ENCODE data around the gene C5orf63. TPM values are rescaled to one million over a fixed set of nuclear protein-coding genes. Genes with fewer than 3 reads are reported as not detected.

C5orf63 gene
- total and polyA plus RNA-seq, 2 donors (not counting 3 experiments of a cell fraction or from before 2014, with no cell fraction given), result 1.4 to 5.3 TPM

DNA sequence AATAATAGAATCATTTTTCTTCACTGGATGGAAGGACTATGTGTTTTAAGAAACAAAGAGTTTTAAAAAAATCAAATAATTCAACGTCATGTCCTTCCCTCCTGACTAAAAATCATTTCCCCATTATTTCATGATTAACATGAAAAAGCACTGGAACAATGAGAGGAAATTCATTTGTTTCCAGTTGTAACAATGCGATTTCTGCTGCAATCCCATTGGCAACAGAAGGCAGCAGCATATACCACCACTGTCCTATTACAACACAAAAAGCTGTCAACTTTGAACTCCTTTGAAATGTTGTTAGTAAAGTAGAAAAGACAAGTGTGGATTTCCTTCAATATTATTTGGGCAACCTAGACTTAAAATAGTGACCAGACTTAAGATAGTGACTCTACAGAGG, 3.1 kb downstream of the C5orf63 start:
- BruUV-seq (replicated peaks), result no TSS peak
- intact Hi-C loops (cut with micrococcal nuclease), result loop anchor here (1.0 to 5.0 kb wide), 5 partner anchors 29 to 292 kb away; partner anchors contain the start of gene MARCHF3
- CTCF ChIA-PET, result interaction anchor here (0.8 to 1.4 kb wide), 2 partner anchors 40 to 243 kb away, joined by 3 read pairs; partner anchors contain the start of gene MARCHF3

More for the DNA sequence above, 3.1 kb downstream of the C5orf63 start:
- H3K36me3 ChIP-seq (ENCODE audit: control insufficient read depth in 2 of 2, extremely low read depth in 1 of 2, insufficient read depth in 2 of 2, low read length in 2 of 2), result no peaks in the 10 kb centered on the region
- dilution Hi-C loops (cut with MboI; ENCODE audit: extremely low pct_ligation_motif_present, low sequenced_read_pairs), result no loop called here
- H3K79me2 ChIP-seq (ENCODE audit: control insufficient read depth, insufficient read depth, low read length), result no peaks in the 10 kb centered on the region
- H3K9ac ChIP-seq (replicated peaks; ENCODE audit: extremely low read depth, insufficient read depth, low read length), result no peak overlapping the region
- DNase-seq (ENCODE audit: low read depth, low spot score), result peak; percentile 92
- peak overlapping the region; percentile 45 for H2AFZ ChIP-seq (ENCODE audit: low read depth, low read length)
- POLR2A ChIA-PET, result no interaction called here
- H3K4me3 ChIP-seq (replicated peaks in 1 of 3; ENCODE audit: insufficient read depth in 1 of 3, low read depth in 1 of 3, low read length in 3 of 3), result no peak overlapping the region
- H3K27me3 ChIP-seq (ENCODE audit: control insufficient read depth in 2 of 2, insufficient read depth in 2 of 2, low read length in 2 of 2), result no peaks in the 10 kb centered on the region
- H3K4me2 ChIP-seq (ENCODE audit: insufficient read depth, low read length), result peak overlapping the region; percentile 29
- H3K4me1 ChIP-seq (ENCODE audit: control insufficient read depth, extremely low read depth, insufficient read depth, low read length), result peaks cover 40% of the 10 kb centered on the region
- FAIRE-seq, result peak; percentile 50
- H3K9me1 ChIP-seq (replicated peaks; ENCODE audit: control insufficient read depth, extremely low read depth, insufficient read depth, low read length), result no peaks in the 10 kb centered on the region
- H3K9me3 ChIP-seq (replicated peaks; ENCODE audit: control insufficient read depth, insufficient read depth, low read length), result no peaks in the 10 kb centered on the region
- no peaks in the 10 kb centered on the region for H4K20me1 ChIP-seq (replicated peaks; ENCODE audit: control insufficient read depth, extremely low read depth, insufficient read depth, low read length)
- peak overlapping the region; percentile 54 for H3K27ac ChIP-seq (ENCODE audit: insufficient read depth, low read depth, low read length)
- no peak for TF ChIP-seq POLR2A (IDR thresholded peaks at IDR 0.05; ENCODE audit: low read depth, low read length)
- peak; percentile 54 for TF ChIP-seq JUN (IDR thresholded peaks at IDR 0.05; ENCODE audit: borderline replicate concordance, insufficient read depth, insufficient read length, low read depth)
- TF ChIP-seq, protein P1, sequence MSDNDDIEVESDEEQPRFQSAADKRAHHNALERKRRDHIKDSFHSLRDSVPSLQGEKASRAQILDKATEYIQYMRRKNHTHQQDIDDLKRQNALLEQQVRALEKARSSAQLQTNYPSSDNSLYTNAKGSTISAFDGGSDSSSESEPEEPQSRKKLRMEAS (IDR thresholded peaks at IDR 0.05; ENCODE audit: insufficient read depth, insufficient read length), result no peak
- no peak for TF ChIP-seq GATA2 (IDR thresholded peaks at IDR 0.05; ENCODE audit: insufficient read depth, insufficient read length, low read depth, low read length)
- TF ChIP-seq MYC (IDR thresholded peaks at IDR 0.05; ENCODE audit: low read depth, low read length), result no peak
- TF ChIP-seq, protein P2, sequence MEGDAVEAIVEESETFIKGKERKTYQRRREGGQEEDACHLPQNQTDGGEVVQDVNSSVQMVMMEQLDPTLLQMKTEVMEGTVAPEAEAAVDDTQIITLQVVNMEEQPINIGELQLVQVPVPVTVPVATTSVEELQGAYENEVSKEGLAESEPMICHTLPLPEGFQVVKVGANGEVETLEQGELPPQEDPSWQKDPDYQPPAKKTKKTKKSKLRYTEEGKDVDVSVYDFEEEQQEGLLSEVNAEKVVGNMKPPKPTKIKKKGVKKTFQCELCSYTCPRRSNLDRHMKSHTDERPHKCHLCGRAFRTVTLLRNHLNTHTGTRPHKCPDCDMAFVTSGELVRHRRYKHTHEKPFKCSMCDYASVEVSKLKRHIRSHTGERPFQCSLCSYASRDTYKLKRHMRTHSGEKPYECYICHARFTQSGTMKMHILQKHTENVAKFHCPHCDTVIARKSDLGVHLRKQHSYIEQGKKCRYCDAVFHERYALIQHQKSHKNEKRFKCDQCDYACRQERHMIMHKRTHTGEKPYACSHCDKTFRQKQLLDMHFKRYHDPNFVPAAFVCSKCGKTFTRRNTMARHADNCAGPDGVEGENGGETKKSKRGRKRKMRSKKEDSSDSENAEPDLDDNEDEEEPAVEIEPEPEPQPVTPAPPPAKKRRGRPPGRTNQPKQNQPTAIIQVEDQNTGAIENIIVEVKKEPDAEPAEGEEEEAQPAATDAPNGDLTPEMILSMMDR (IDR thresholded peaks at IDR 0.05; ENCODE audit: extremely low read depth in 1 of 2, insufficient read depth in 1 of 2, low read depth in 1 of 2, low read length in 2 of 2), result peak in 1 of 2 donors; percentile 13
- TF ChIP-seq FOS (IDR thresholded peaks at IDR 0.05; ENCODE audit: borderline replicate concordance, insufficient read depth, low read length), result peak; percentile 10
- TF ChIP-seq POLR2AphosphoS5 (IDR thresholded peaks at IDR 0.05; ENCODE audit: insufficient read depth, low read depth, low read length), result no peak
- TF ChIP-seq EZH2 (IDR thresholded peaks at IDR 0.05; ENCODE audit: borderline replicate concordance, low read depth, low read length, severe bottlenecking), result no peak
